ENCODE results near the gene MAT2B.
A peak's percentile ranks its signal among the peaks of the same experiment; 100 is the strongest.
"Not testable (repeated sequence)": the region's sequence is repeated elsewhere in the genome, so short reads cannot be mapped to it uniquely, and the experiment has no call there.

Gene MAT2B

GRCh38 chr5:163503106-163504078, 2.0 kb upstream of the MAT2B start:
- DNase-seq (ENCODE audit: low spot score): peak; percentile 87

- DNase-seq (ENCODE audit: low spot score): peak; percentile 68
Observed at GRCh38 chr5:163504079-163504931, 1.1 kb upstream of the MAT2B start.

- DNase-seq (ENCODE audit: low spot score): no peak
Observed at GRCh38 chr5:163505049-163505367, 411 bp upstream of the MAT2B start.

GRCh38 chr5:163506095-163506457, 657 bp downstream of the MAT2B start:
- no peak for DNase-seq (ENCODE audit: low spot score)

GRCh38 chr5:163506726-163507125, 1.3 kb downstream of the MAT2B start:
- DNase-seq (ENCODE audit: low spot score): peak; percentile 7

- DNase-seq (ENCODE audit: low spot score): no peak
Observed at GRCh38 chr5:163508753-163509152, 3.3 kb downstream of the MAT2B start.

GRCh38 chr5:163509291-163509951, 4.0 kb downstream of the MAT2B start:
- DNase-seq (ENCODE audit: low spot score): peak; percentile 10

- DNase-seq (ENCODE audit: low spot score): no peak
Observed at GRCh38 chr5:163512526-163512925, 7.1 kb downstream of the MAT2B start.

GRCh38 chr5:163525096-163525495, 19.7 kb downstream of the MAT2B start:
- no peak for DNase-seq (ENCODE audit: low spot score)

- no peak for DNase-seq (ENCODE audit: low spot score)
Observed at GRCh38 chr5:163529698-163530097, 24.3 kb downstream of the MAT2B start.

- DNase-seq (ENCODE audit: low spot score): no peak
Observed at GRCh38 chr5:163531272-163531671, 25.9 kb downstream of the MAT2B start.

- no peak for DNase-seq (ENCODE audit: low spot score)
Observed at GRCh38 chr5:163532171-163533084, 27.0 kb downstream of the MAT2B start.

GRCh38 chr5:163533223-163533622, 27.8 kb downstream of the MAT2B start:
- DNase-seq (ENCODE audit: low spot score): no peak

- no peak for DNase-seq (ENCODE audit: low spot score)
Observed at GRCh38 chr5:163534492-163535094, 29.2 kb downstream of the MAT2B start.

- DNase-seq (ENCODE audit: low spot score): no peak
Observed at GRCh38 chr5:163535290-163535689, 29.9 kb downstream of the MAT2B start.

GRCh38 chr5:163536442-163536841, 31.0 kb downstream of the MAT2B start:
- not testable (repeated sequence) for DNase-seq (ENCODE audit: low spot score)

- DNase-seq (ENCODE audit: low spot score): no peak
Observed at GRCh38 chr5:163540696-163541095, 35.3 kb downstream of the MAT2B start.

GRCh38 chr5:163542771-163543170, 37.4 kb downstream of the MAT2B start:
- no peak for DNase-seq (ENCODE audit: low spot score)

- DNase-seq (ENCODE audit: low spot score): no peak
Observed at GRCh38 chr5:163544041-163544440, 38.6 kb downstream of the MAT2B start.

GRCh38 chr5:163544836-163545235, 39.4 kb downstream of the MAT2B start:
- DNase-seq (ENCODE audit: low spot score): no peak

- DNase-seq (ENCODE audit: low spot score): no peak
Observed at GRCh38 chr5:163548649-163549048, 43.2 kb downstream of the MAT2B start.
